PC-9 (cell line): ENCODE measurements around the gene PHACTR1. TPM values are rescaled to one million over a fixed set of nuclear protein-coding genes. Genes with fewer than 3 reads are reported as not detected.

Experiments used
- BruUV-seq: library from RNA; stranded (reverse); fragments of 400-500 nt; replicated peaks from 2 replicates; lab custom pipeline; 2021; lab: Mats Ljungman, UMichigan
- CTCF ChIA-PET: fragments of 300-600 bp; sonication (Branson Sonifier 250); formaldehyde crosslinking; loops from one replicate; lab custom pipeline; 2022; ENCODE audit warnings: antibody characterized with exemption; lab: Charles Lee
- POLR2A ChIA-PET: fragments of 300-600 bp; sonication (Branson Sonifier 250); formaldehyde crosslinking; loops from one replicate; lab custom pipeline; 2022; ENCODE audit warnings: antibody characterized with exemption; ENCODE audit not compliant: unreplicated experiment; lab: Charles Lee
- DNase-seq, 2 experiments: peaks; one replicate each; pipeline versions ENCODE4 v3.0.0 to v3.0.0-alpha.2; 2015 to 2022; ENCODE audit warnings: mixed read lengths in 1 of 2
- H2AFZ ChIP-seq: fragments of 200-600 bp; sonication (generic); 2 replicates; pipeline ENCODE4 v1.8.1; 2017; ENCODE audit warnings: antibody characterized with exemption
- H3F3A ChIP-seq: fragments of 200-600 bp; sonication (generic); 2 replicates; pipeline ENCODE4 v1.8.1; 2017; ENCODE audit warnings: antibody characterized with exemption, mild to moderate bottlenecking, low read depth; ENCODE audit not compliant: insufficient read depth
- H3K27ac ChIP-seq: fragments of 200-600 bp; sonication (generic); 2 replicates; pipeline ENCODE4 v1.6.1; 2016; ENCODE audit warnings: mixed run types
- H3K27me3 ChIP-seq: fragments of 200-600 bp; sonication (generic); 2 replicates; pipeline ENCODE4 v1.6.1; 2016; ENCODE audit warnings: low read depth, mixed run types; ENCODE audit not compliant: insufficient read depth
- H3K36me3 ChIP-seq: fragments of 200-600 bp; sonication (generic); 2 replicates; pipeline ENCODE4 v1.6.1; 2016; ENCODE audit warnings: low read depth, mixed run types
- H3K4me1 ChIP-seq: fragments of 200-600 bp; sonication (generic); replicated peaks from 2 replicates; pipeline ENCODE4 v1.6.1; 2016; ENCODE audit warnings: mixed run types; ENCODE audit not compliant: insufficient read depth
- H3K4me2 ChIP-seq: fragments of 200-600 bp; sonication (generic); 2 replicates; pipeline ENCODE4 v1.6.1; 2017; ENCODE audit warnings: mixed run types
- H3K4me3 ChIP-seq: fragments of 200-600 bp; sonication (generic); 2 replicates; pipeline ENCODE4 v1.6.1; 2016; ENCODE audit warnings: mixed run types
- H3K79me2 ChIP-seq: fragments of 200-600 bp; sonication (generic); 2 replicates; pipeline ENCODE4 v1.6.1; 2017; ENCODE audit warnings: low read depth, mixed run types
- H3K9me2 ChIP-seq: fragments of 200-600 bp; sonication (generic); 2 replicates; pipeline ENCODE4 v1.8.1; 2017; ENCODE audit warnings: mild to moderate bottlenecking; ENCODE audit not compliant: insufficient read depth
- H3K9me3 ChIP-seq: fragments of 200-600 bp; sonication (generic); 2 replicates; pipeline ENCODE4 v1.8.1; 2016; ENCODE audit warnings: low read depth; ENCODE audit not compliant: insufficient read depth
- H4K20me1 ChIP-seq: fragments of 200-600 bp; sonication (generic); 2 replicates; pipeline ENCODE4 v1.8.1; 2017; ENCODE audit not compliant: insufficient read depth
- EZH2 ChIP-seq: fragments of 200-600 bp; sonication (generic); IDR thresholded peaks from 2 replicates; pipeline ENCODE4 v1.8.0; 2017; ENCODE audit warnings: antibody characterized with exemption, low read depth
- intact Hi-C: fragments of 100-400 bp; cut with micrococcal nuclease; formaldehyde crosslinking; loops from one replicate; pipeline ENCODE4 v1.10.0; 2022; ENCODE audit not compliant: unreplicated experiment
- total RNA-seq: library from RNA; stranded (reverse); gene quantifications from 2 replicates; pipeline ENCODE4 v1.2.3, GENCODE V29; 2021
- TF ChIP-seq, protein P1 (sequence below): fragments of 200-600 bp; sonication (generic); conservative IDR thresholded peaks from 2 replicates; pipeline ENCODE4 v1.6.1; 2017; ENCODE audit warnings: mixed run types, antibody characterized with exemption, mild to moderate bottlenecking, moderate library complexity

The PHACTR1 gene
- total RNA-seq, 1 experiment from 2014 or later: not detected

DNA sequence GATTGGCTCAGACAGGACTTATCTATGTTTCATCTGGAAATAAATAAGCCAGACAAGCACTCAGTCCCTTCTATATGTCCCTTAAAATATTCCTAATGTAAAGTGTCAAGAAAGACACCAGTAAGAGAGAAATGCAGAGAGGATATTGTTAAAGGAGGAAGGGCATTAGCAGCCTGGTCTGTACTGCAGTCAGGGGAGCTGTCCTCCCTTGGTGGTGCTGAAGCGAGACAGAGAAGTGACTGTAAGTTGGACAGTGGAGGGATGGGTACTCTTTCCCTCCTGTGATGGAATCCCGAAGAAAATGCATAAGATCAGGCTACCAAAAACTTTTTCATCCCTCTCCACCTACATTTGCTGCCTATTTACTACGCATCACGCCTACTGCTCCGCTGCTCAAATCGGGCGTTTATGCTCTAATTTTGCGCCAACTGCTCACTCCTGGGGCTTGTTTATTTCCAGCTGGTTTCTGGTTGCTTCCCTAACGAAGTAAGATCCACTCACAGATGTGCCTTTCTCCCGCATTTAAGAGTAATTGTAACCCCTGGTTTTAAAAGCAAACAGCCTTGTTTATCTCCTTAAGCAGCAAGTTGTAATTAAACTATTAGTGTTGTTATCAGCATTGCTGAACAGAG lies 35.2 kb downstream of the PHACTR1 start:
- H3K9me3 ChIP-seq: no peaks in the 10 kb centered on the region
- H3F3A ChIP-seq: no peaks in the 10 kb centered on the region
- CTCF ChIA-PET: no interaction called here
- no peaks in the 10 kb centered on the region for H3K36me3 ChIP-seq
- H3K4me2 ChIP-seq: no peak overlapping the region
- no peak overlapping the region for H2AFZ ChIP-seq
- no peak overlapping the region for H3K27ac ChIP-seq
- BruUV-seq: no TSS peak
- no peaks in the 10 kb centered on the region for H3K79me2 ChIP-seq
- DNase-seq: peak in 1 of 2 experiments; percentile 40
- H3K27me3 ChIP-seq: peaks cover 31% of the 10 kb centered on the region
- intact Hi-C loops: no loop called here
- POLR2A ChIA-PET: no interaction called here
- TF ChIP-seq EZH2: no peak
- TF ChIP-seq, protein P1, sequence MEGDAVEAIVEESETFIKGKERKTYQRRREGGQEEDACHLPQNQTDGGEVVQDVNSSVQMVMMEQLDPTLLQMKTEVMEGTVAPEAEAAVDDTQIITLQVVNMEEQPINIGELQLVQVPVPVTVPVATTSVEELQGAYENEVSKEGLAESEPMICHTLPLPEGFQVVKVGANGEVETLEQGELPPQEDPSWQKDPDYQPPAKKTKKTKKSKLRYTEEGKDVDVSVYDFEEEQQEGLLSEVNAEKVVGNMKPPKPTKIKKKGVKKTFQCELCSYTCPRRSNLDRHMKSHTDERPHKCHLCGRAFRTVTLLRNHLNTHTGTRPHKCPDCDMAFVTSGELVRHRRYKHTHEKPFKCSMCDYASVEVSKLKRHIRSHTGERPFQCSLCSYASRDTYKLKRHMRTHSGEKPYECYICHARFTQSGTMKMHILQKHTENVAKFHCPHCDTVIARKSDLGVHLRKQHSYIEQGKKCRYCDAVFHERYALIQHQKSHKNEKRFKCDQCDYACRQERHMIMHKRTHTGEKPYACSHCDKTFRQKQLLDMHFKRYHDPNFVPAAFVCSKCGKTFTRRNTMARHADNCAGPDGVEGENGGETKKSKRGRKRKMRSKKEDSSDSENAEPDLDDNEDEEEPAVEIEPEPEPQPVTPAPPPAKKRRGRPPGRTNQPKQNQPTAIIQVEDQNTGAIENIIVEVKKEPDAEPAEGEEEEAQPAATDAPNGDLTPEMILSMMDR: no peak
- no peaks in the 10 kb centered on the region for H3K9me2 ChIP-seq
- no peak overlapping the region for H3K4me3 ChIP-seq
- H4K20me1 ChIP-seq: no peaks in the 10 kb centered on the region
- H3K4me1 ChIP-seq: no peaks in the 10 kb centered on the region

DNA sequence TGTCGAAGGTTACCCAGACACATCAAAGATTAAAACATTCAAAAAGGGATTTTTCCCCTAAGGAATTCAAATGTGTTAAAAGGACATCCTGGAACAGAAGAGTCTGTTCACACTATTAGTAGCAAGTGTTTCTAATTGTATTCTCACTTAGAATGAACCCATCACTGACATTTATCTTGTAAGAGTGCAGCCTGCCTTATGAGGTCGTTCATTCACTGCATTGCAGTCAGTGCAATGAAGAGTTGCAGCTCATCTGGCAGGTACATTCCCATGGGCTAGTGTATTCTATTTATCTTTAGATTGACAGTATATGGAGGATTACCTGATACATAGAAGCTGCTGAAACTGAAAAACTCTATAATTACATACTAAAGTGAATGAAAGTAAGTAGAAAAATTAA lies 36.5 kb downstream of the PHACTR1 start:
- H3F3A ChIP-seq: no peaks in the 10 kb centered on the region
- H4K20me1 ChIP-seq: no peaks in the 10 kb centered on the region
- TF ChIP-seq, protein P1: no peak
- TF ChIP-seq EZH2: no peak
- H3K36me3 ChIP-seq: no peaks in the 10 kb centered on the region
- BruUV-seq: no TSS peak
- intact Hi-C loops: no loop called here
- H3K4me3 ChIP-seq: no peak overlapping the region
- no peaks in the 10 kb centered on the region for H3K4me1 ChIP-seq
- no peak for DNase-seq
- no peak overlapping the region for H2AFZ ChIP-seq
- H3K9me2 ChIP-seq: no peaks in the 10 kb centered on the region
- H3K9me3 ChIP-seq: no peaks in the 10 kb centered on the region
- ChIA-PET CTCF (no interaction called here), POLR2A (no interaction called here)
- H3K4me2 ChIP-seq: no peak overlapping the region
- no peaks in the 10 kb centered on the region for H3K79me2 ChIP-seq
- H3K27me3 ChIP-seq: peaks cover 37% of the 10 kb centered on the region
- no peak overlapping the region for H3K27ac ChIP-seq

DNA sequence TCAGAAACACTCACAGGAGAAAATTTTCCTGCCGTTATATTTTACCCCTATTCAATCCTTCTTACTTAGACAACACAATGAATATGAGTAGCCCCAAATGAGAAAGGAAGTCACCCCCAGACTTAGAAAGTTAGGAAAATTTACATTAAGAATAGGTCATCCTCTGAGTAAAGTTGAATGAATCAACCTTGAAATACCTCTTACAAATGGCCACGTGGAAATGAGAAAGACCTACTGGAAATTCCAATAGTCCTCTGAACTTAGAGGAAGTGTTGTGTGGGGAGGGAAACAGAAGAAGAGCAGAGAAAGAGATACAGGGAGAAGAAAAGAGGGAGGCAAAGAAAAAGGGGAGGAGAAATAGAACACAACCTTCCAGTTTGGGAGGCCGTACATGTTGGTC lies 43.7 kb downstream of the PHACTR1 start:
- H2AFZ ChIP-seq: no peak overlapping the region
- H3K4me3 ChIP-seq: no peak overlapping the region
- H3K9me2 ChIP-seq: no peaks in the 10 kb centered on the region
- CTCF ChIA-PET: no interaction called here
- TF ChIP-seq EZH2: no peak
- TF ChIP-seq, protein P1: no peak
- no peaks in the 10 kb centered on the region for H3K79me2 ChIP-seq
- no TSS peak for BruUV-seq
- H3K27me3 ChIP-seq: peaks cover 40% of the 10 kb centered on the region
- H3K36me3 ChIP-seq: no peaks in the 10 kb centered on the region
- H3K9me3 ChIP-seq: no peaks in the 10 kb centered on the region
- no peaks in the 10 kb centered on the region for H3K4me1 ChIP-seq
- POLR2A ChIA-PET: no interaction called here
- no peak overlapping the region for H3K27ac ChIP-seq
- intact Hi-C loops: no loop called here
- no peaks in the 10 kb centered on the region for H3F3A ChIP-seq
- H3K4me2 ChIP-seq: no peak overlapping the region
- DNase-seq: no peak
- no peaks in the 10 kb centered on the region for H4K20me1 ChIP-seq
